ENCODE measurements around the gene PPP1R11. TPM values are rescaled to one million over a fixed set of nuclear protein-coding genes. Genes with fewer than 3 reads are reported as not detected.

The PPP1R11 gene
- total RNA-seq, 1 experiment from 2014 or later: 68.7 TPM

Other genes with a start within 250 kb of the PPP1R11 start
- not detected in 2 replicates for gene HLA-G, start 239.4 kb upstream of the PPP1R11 start, total RNA-seq (2014; rRNA removed; shearing (Covaris generic))
- 610 and 721 TPM in 2 replicates for gene HLA-A, start 124.7 kb upstream of the PPP1R11 start, total RNA-seq (2014; rRNA removed; shearing (Covaris generic))
- 32.6 and 46.8 TPM in 2 replicates for gene POLR1H, start 5.9 kb upstream of the PPP1R11 start, total RNA-seq (2014; rRNA removed; shearing (Covaris generic))
- gene RNF39, start 8.6 kb downstream of the PPP1R11 start, total RNA-seq (2014; rRNA removed; shearing (Covaris generic)): not detected in 2 replicates
- gene TRIM31, start 45.9 kb downstream of the PPP1R11 start, total RNA-seq (2014; rRNA removed; shearing (Covaris generic)): 0.12 TPM in 1 of 2 replicates, not detected in the other
- not detected in 2 replicates for gene TRIM40, start 68.9 kb downstream of the PPP1R11 start, total RNA-seq (2014; rRNA removed; shearing (Covaris generic))
- not detected in 2 replicates for gene TRIM10, start 94.0 kb downstream of the PPP1R11 start, total RNA-seq (2014; rRNA removed; shearing (Covaris generic))
- 0.04 TPM in 1 of 2 replicates, not detected in the other for gene TRIM15, start 96.3 kb downstream of the PPP1R11 start, total RNA-seq (2014; rRNA removed; shearing (Covaris generic))
- 39.6 and 50.5 TPM in 2 replicates for gene TRIM26, start 146.2 kb downstream of the PPP1R11 start, total RNA-seq (2014; rRNA removed; shearing (Covaris generic))

All from H4 (cell line).